Liver (tissue), 9 donors: ENCODE results near the gene EBPL. TPM values are rescaled to one million over a fixed set of nuclear protein-coding genes. Genes with fewer than 3 reads are reported as not detected.

ENCODE experiments used
- DNase-seq: peaks from one replicate; pipeline ENCODE4 v3.0.0-alpha.2; 2017; ENCODE audit warnings: low spot score
- H3K27ac ChIP-seq, 2 donors: one replicate each; pipeline ENCODE4 v1.7.0; 2013; ENCODE audit warnings: inconsistent platforms in 2 of 2, low read length in 2 of 2, control low read depth in 1 of 2, low read depth in 1 of 2, mild to moderate bottlenecking in 1 of 2
- H3K27me3 ChIP-seq, 4 donors: one replicate each; pipeline versions ENCODE4 v1.6.1 to v1.7.0; 2013; ENCODE audit warnings: low read length in 3 of 4, inconsistent platforms in 1 of 4, mild to moderate bottlenecking in 1 of 4, moderate library complexity in 1 of 4; ENCODE audit not compliant: control insufficient read depth in 4 of 4, insufficient read depth in 4 of 4
- H3K36me3 ChIP-seq, 4 donors: one replicate each; pipeline versions ENCODE4 v1.6.1 to v1.7.0; 2013; ENCODE audit warnings: low read length in 3 of 4, mild to moderate bottlenecking in 3 of 4, low read depth in 1 of 4, moderate library complexity in 1 of 4; ENCODE audit not compliant: control insufficient read depth in 4 of 4, insufficient read depth in 3 of 4
- H3K4me1 ChIP-seq, 4 donors: one replicate each; pipeline versions ENCODE4 v1.6.1 to v1.7.0; 2013; ENCODE audit warnings: low read length in 3 of 4, mild to moderate bottlenecking in 3 of 4, moderate library complexity in 1 of 4; ENCODE audit not compliant: control insufficient read depth in 4 of 4, insufficient read depth in 4 of 4
- H3K4me3 ChIP-seq, 3 donors: one replicate each; pipeline versions ENCODE4 v1.6.1 to v1.7.0; 2013; ENCODE audit warnings: low read length in 3 of 3, control low read depth in 1 of 3, low read depth in 1 of 3, mild to moderate bottlenecking in 1 of 3
- H3K9ac ChIP-seq, 2 donors: one replicate each; pipeline ENCODE4 v1.7.0; 2013; ENCODE audit warnings: low read length in 2 of 2, mild to moderate bottlenecking in 2 of 2, moderate library complexity in 2 of 2, control low read depth in 1 of 2, low read depth in 1 of 2
- H3K9me3 ChIP-seq, 4 donors: one replicate each; pipeline versions ENCODE4 v1.6.1 to v1.7.0; 2013; ENCODE audit warnings: low read length in 3 of 4; ENCODE audit not compliant: control insufficient read depth in 4 of 4
- EGR1 ChIP-seq, 2 donors: IDR thresholded peaks; 2 replicates each; pipeline ENCODE4 v1.6.1; 2016 to 2018; ENCODE audit warnings: antibody characterized with exemption in 2 of 2, low read depth in 2 of 2
- FOXA1 ChIP-seq: IDR thresholded peaks from 2 replicates; pipeline ENCODE4 v1.6.1; 2016; ENCODE audit warnings: antibody characterized with exemption
- GABPA ChIP-seq, 2 donors: IDR thresholded peaks in 1 of 2; conservative IDR thresholded peaks in 1 of 2; 2 replicates each; pipeline ENCODE4 v1.6.1; 2016; ENCODE audit warnings: antibody characterized with exemption in 2 of 2, mild to moderate bottlenecking in 1 of 2, moderate library complexity in 1 of 2
- HNF4A ChIP-seq, 2 donors: conservative IDR thresholded peaks; 2 replicates each; pipeline ENCODE4 v1.6.1; 2016; ENCODE audit warnings: antibody characterized with exemption in 2 of 2, mild to moderate bottlenecking in 2 of 2
- HNF4G ChIP-seq: IDR thresholded peaks from 2 replicates; pipeline ENCODE4 v1.6.1; 2016; ENCODE audit warnings: antibody characterized with exemption
- JUND ChIP-seq, 2 donors: IDR thresholded peaks; 2 replicates each; pipeline ENCODE4 v1.6.1; 2016; ENCODE audit warnings: antibody characterized with exemption in 2 of 2
- NR2F2 ChIP-seq: IDR thresholded peaks from 2 replicates; pipeline ENCODE4 v1.6.1; 2016; ENCODE audit warnings: antibody characterized with exemption
- RAD21 ChIP-seq, 2 donors: IDR thresholded peaks; 2 replicates each; pipeline ENCODE4 v1.6.1; 2016; ENCODE audit warnings: antibody characterized with exemption in 2 of 2, mild to moderate bottlenecking in 2 of 2
- RXRA ChIP-seq, 2 donors: IDR thresholded peaks; 2 replicates each; pipeline ENCODE4 v1.6.1; 2017 to 2018; ENCODE audit warnings: antibody characterized with exemption in 2 of 2, mild to moderate bottlenecking in 1 of 2
- SP1 ChIP-seq: IDR thresholded peaks from 2 replicates; pipeline ENCODE4 v1.6.1; 2018; ENCODE audit warnings: antibody characterized with exemption, mild to moderate bottlenecking
- TAF1 ChIP-seq: conservative IDR thresholded peaks from 2 replicates; pipeline ENCODE4 v1.6.1; 2016; ENCODE audit warnings: antibody characterized with exemption, mild to moderate bottlenecking
- YY1 ChIP-seq: IDR thresholded peaks from 2 replicates; pipeline ENCODE4 v1.6.1; 2016; ENCODE audit warnings: antibody characterized with exemption, mild to moderate bottlenecking
- WGBS: extraction: QIAGEN DNeasy Blood & Tissue Kit; methylation state at CpG from one replicate; pipeline ENCODE4 v1.1.7; 2013; 5-methylcytosine and 5-hydroxymethylcytosine counted together
- polyA plus RNA-seq, 2 donors: library from polyadenylated mRNA; stranded (reverse) in 1 of 2; unstranded in 1 of 2; fragments of 200-250 nt in 1 of 2; fragments of >200 nt in 1 of 2; fragmentation: Nextera tagmentation in 1 of 2; extraction: Ambion mirVana in 1 of 2; gene quantifications; one replicate each; pipeline versions ENCODE4 v1.2.1 to v1.2.3, GENCODE V29; 2013 to 2015
- total RNA-seq, 2 donors: library from RNA; depleted of rRNA; stranded (reverse); fragments of >200 nt; gene quantifications; one replicate each; pipeline ENCODE4 v1.2.3, GENCODE V29; 2014
- TF ChIP-seq, protein P1 (sequence below): fragments of 150-350 bp; IDR thresholded peaks from 2 replicates; pipeline ENCODE4 v1.5.1; 2017; ENCODE audit warnings: improper control_type of control experiment, low read depth, low read length; ENCODE audit not compliant: missing input control
- TF ChIP-seq, protein P2 (sequence below): IDR thresholded peaks from 2 replicates; pipeline ENCODE4 v1.6.1; 2016; ENCODE audit warnings: antibody characterized with exemption, mild to moderate bottlenecking
- TF ChIP-seq, protein P3 (sequence below): IDR thresholded peaks from 2 replicates; pipeline ENCODE4 v1.6.1; 2016; ENCODE audit warnings: antibody characterized with exemption
- TF ChIP-seq, protein P4 (sequence below): IDR thresholded peaks from 2 replicates; pipeline ENCODE4 v1.6.1; 2016; ENCODE audit warnings: antibody characterized with exemption
- TF ChIP-seq, protein P5 (sequence below): IDR thresholded peaks from 2 replicates; pipeline ENCODE4 v1.6.1; 2016; ENCODE audit warnings: antibody characterized with exemption
- donor health status: healthy.
- donor health status: healthy.
- donor health status: healthy.
- donor health status: healthy.
- donor health status: healthy.

Gene EBPL
- total and polyA plus RNA-seq, 4 donors = 44.3 to 122 (median 50.7) TPM

DNA sequence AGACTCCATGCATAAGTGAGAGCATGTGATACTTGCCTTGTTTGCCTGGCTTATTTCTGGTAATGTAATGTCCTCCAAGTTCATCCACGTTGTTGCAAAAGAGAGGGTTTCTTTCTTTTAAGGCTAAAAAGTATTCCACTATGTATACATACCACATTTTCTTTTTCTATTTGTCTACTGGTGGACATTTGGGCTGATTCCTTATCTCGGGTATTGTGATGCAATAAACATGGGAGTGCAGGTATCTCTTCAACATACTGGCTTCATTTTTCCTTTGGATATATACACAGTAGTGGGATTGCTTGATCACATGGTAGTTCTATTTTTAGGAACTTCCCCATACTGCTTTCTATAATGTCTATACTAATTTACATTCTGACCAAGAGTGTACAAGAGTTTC lies 49.6 kb upstream of the EBPL start:
- no peak overlapping the region for H3K9ac ChIP-seq
- H3K27me3 ChIP-seq = no peaks in the 10 kb centered on the region
- no peak overlapping the region for H3K27ac ChIP-seq
- DNase-seq = no peak
- no peaks in the 10 kb centered on the region for H3K9me3 ChIP-seq
- peaks cover 0 to 4% (median 0%) of the 10 kb centered on the region in 4 donors for H3K36me3 ChIP-seq
- 60% methylated on average over 2 of the region's 2 CpGs for WGBS
- no peak overlapping the region for H3K4me3 ChIP-seq
- peaks cover 0 to 12% (median 1%) of the 10 kb centered on the region in 4 donors for H3K4me1 ChIP-seq
- no peak for TF ChIP-seq EGR1 (IDR thresholded peaks at IDR 0.05; ENCODE audit: low read depth in 2 of 2)
- TF ChIP-seq, protein P1, sequence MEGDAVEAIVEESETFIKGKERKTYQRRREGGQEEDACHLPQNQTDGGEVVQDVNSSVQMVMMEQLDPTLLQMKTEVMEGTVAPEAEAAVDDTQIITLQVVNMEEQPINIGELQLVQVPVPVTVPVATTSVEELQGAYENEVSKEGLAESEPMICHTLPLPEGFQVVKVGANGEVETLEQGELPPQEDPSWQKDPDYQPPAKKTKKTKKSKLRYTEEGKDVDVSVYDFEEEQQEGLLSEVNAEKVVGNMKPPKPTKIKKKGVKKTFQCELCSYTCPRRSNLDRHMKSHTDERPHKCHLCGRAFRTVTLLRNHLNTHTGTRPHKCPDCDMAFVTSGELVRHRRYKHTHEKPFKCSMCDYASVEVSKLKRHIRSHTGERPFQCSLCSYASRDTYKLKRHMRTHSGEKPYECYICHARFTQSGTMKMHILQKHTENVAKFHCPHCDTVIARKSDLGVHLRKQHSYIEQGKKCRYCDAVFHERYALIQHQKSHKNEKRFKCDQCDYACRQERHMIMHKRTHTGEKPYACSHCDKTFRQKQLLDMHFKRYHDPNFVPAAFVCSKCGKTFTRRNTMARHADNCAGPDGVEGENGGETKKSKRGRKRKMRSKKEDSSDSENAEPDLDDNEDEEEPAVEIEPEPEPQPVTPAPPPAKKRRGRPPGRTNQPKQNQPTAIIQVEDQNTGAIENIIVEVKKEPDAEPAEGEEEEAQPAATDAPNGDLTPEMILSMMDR = no peak
- no peak for TF ChIP-seq HNF4G
- TF ChIP-seq, protein P2, sequence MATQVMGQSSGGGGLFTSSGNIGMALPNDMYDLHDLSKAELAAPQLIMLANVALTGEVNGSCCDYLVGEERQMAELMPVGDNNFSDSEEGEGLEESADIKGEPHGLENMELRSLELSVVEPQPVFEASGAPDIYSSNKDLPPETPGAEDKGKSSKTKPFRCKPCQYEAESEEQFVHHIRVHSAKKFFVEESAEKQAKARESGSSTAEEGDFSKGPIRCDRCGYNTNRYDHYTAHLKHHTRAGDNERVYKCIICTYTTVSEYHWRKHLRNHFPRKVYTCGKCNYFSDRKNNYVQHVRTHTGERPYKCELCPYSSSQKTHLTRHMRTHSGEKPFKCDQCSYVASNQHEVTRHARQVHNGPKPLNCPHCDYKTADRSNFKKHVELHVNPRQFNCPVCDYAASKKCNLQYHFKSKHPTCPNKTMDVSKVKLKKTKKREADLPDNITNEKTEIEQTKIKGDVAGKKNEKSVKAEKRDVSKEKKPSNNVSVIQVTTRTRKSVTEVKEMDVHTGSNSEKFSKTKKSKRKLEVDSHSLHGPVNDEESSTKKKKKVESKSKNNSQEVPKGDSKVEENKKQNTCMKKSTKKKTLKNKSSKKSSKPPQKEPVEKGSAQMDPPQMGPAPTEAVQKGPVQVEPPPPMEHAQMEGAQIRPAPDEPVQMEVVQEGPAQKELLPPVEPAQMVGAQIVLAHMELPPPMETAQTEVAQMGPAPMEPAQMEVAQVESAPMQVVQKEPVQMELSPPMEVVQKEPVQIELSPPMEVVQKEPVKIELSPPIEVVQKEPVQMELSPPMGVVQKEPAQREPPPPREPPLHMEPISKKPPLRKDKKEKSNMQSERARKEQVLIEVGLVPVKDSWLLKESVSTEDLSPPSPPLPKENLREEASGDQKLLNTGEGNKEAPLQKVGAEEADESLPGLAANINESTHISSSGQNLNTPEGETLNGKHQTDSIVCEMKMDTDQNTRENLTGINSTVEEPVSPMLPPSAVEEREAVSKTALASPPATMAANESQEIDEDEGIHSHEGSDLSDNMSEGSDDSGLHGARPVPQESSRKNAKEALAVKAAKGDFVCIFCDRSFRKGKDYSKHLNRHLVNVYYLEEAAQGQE = no peak
- no peak for TF ChIP-seq GABPA (IDR thresholded peaks at IDR 0.05 in 1 of 2, conservative IDR thresholded peaks at IDR 0.05 in 1 of 2)
- TF ChIP-seq YY1 = no peak
- TF ChIP-seq HNF4A (conservative IDR thresholded peaks at IDR 0.05) = no peak
- TF ChIP-seq TAF1 = no peak
- TF ChIP-seq RXRA (IDR thresholded peaks at IDR 0.05) = no peak
- no peak for TF ChIP-seq NR2F2
- TF ChIP-seq, protein P3, sequence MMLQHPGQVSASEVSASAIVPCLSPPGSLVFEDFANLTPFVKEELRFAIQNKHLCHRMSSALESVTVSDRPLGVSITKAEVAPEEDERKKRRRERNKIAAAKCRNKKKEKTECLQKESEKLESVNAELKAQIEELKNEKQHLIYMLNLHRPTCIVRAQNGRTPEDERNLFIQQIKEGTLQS = no peak
- TF ChIP-seq RAD21 (IDR thresholded peaks at IDR 0.05) = no peak
- TF ChIP-seq FOXA1 = no peak
- TF ChIP-seq, protein P4, sequence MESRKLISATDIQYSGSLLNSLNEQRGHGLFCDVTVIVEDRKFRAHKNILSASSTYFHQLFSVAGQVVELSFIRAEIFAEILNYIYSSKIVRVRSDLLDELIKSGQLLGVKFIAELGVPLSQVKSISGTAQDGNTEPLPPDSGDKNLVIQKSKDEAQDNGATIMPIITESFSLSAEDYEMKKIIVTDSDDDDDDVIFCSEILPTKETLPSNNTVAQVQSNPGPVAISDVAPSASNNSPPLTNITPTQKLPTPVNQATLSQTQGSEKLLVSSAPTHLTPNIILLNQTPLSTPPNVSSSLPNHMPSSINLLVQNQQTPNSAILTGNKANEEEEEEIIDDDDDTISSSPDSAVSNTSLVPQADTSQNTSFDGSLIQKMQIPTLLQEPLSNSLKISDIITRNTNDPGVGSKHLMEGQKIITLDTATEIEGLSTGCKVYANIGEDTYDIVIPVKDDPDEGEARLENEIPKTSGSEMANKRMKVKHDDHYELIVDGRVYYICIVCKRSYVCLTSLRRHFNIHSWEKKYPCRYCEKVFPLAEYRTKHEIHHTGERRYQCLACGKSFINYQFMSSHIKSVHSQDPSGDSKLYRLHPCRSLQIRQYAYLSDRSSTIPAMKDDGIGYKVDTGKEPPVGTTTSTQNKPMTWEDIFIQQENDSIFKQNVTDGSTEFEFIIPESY = no peak
- no peak for TF ChIP-seq JUND (IDR thresholded peaks at IDR 0.05)
- TF ChIP-seq SP1 = no peak
- TF ChIP-seq, protein P5, sequence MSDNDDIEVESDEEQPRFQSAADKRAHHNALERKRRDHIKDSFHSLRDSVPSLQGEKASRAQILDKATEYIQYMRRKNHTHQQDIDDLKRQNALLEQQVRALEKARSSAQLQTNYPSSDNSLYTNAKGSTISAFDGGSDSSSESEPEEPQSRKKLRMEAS = no peak
